Osteocyte (in vitro differentiated cells): ENCODE measurements around the gene SORBS1. TPM values are rescaled to one million over a fixed set of nuclear protein-coding genes. Genes with fewer than 3 reads are reported as not detected.

Experiments used
- DNase-seq: peaks from one replicate; pipeline ENCODE4 v3.0.0; 2021; ENCODE audit warnings: mixed read lengths; ENCODE audit not compliant: unreplicated experiment; ENCODE audit errors: extremely low spot score
- H3K27ac Mint-ChIP-seq: one replicate; pipeline ENCODE4 v1.8.0; 2021; ENCODE audit warnings: mild to moderate bottlenecking, mixed read lengths; ENCODE audit not compliant: unreplicated experiment
- H3K27me3 Mint-ChIP-seq: one replicate; pipeline ENCODE4 v1.8.0; 2021; ENCODE audit warnings: mixed read lengths; ENCODE audit not compliant: unreplicated experiment
- H3K36me3 Mint-ChIP-seq: one replicate; pipeline ENCODE4 v1.8.0; 2021; ENCODE audit warnings: mixed read lengths; ENCODE audit not compliant: unreplicated experiment
- H3K4me1 Mint-ChIP-seq: one replicate; pipeline ENCODE4 v1.8.0; 2021; ENCODE audit warnings: mixed read lengths; ENCODE audit not compliant: unreplicated experiment
- H3K4me3 Mint-ChIP-seq: one replicate; pipeline ENCODE4 v1.8.0; 2021; ENCODE audit warnings: mild to moderate bottlenecking, moderate library complexity, mixed read lengths; ENCODE audit not compliant: unreplicated experiment
- H3K9me3 Mint-ChIP-seq: one replicate; pipeline ENCODE4 v1.8.0; 2021; ENCODE audit warnings: mixed read lengths; ENCODE audit not compliant: unreplicated experiment
- total RNA-seq: library from RNA; stranded (reverse); gene quantifications from 2 replicates; pipeline ENCODE4 v1.2.1, GENCODE V29; 2021
- TF ChIP-seq, protein P1 (sequence below): fragments of 200-600 bp; sonication (generic); IDR thresholded peaks from 2 replicates; pipeline ENCODE4 v1.5.0; 2021; ENCODE audit warnings: antibody characterized with exemption, mild to moderate bottlenecking, moderate library complexity

Gene SORBS1
- total RNA-seq, 1 donor from 2014 or later = 1.7 TPM

DNA sequence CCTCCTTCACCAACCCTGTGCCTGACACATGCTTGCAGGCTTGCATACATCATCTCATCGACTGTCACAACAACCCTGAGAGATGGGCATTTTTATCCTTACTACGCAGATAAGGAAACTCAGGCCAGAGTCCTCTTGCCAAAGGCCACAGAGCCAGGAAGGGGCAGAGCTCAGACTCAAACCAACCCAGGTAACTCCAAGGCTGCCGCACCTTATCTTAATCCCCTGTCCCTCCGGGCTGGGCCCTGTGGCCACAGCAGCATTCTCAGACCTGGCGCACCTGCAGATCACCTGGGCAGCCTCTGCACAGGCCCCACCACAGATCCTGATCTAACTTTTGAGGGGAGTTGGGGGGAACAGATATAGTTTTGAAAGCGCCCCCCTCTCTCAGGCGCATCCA is 35.1 kb downstream of the SORBS1 start:
- Mint-ChIP-seq H3K36me3 (no peaks in the 10 kb centered on the region), H3K4me1 (no peaks in the 10 kb centered on the region), H3K27ac (no peak overlapping the region), H3K4me3 (no peak overlapping the region), H3K27me3 (peaks cover 5% of the 10 kb centered on the region), H3K9me3 (no peaks in the 10 kb centered on the region)
- DNase-seq = no peak
- TF ChIP-seq, protein P1, sequence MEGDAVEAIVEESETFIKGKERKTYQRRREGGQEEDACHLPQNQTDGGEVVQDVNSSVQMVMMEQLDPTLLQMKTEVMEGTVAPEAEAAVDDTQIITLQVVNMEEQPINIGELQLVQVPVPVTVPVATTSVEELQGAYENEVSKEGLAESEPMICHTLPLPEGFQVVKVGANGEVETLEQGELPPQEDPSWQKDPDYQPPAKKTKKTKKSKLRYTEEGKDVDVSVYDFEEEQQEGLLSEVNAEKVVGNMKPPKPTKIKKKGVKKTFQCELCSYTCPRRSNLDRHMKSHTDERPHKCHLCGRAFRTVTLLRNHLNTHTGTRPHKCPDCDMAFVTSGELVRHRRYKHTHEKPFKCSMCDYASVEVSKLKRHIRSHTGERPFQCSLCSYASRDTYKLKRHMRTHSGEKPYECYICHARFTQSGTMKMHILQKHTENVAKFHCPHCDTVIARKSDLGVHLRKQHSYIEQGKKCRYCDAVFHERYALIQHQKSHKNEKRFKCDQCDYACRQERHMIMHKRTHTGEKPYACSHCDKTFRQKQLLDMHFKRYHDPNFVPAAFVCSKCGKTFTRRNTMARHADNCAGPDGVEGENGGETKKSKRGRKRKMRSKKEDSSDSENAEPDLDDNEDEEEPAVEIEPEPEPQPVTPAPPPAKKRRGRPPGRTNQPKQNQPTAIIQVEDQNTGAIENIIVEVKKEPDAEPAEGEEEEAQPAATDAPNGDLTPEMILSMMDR = no peak

DNA sequence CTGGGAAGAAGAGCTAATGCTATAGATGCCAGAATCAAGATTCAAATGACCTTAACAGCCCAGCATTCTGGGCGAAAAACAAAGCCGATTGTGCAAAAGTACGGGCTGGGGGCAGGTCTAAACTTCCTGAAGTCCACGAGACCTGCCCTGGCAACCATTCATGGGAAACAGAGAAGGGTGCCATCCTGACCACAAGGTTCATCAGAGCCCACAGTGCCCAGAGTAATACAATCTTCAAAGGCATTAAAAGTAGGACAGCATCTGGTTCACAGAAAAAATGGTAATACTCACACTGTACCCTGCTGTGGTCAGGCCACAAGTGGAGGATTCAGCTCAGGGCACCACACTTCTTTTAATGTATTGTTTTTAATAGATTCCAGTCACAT is 36.1 kb downstream of the SORBS1 start:
- no peaks in the 10 kb centered on the region for H3K4me1 Mint-ChIP-seq
- DNase-seq = no peak
- no peaks in the 10 kb centered on the region for H3K9me3 Mint-ChIP-seq
- TF ChIP-seq, protein P1 = no peak
- H3K36me3 Mint-ChIP-seq = no peaks in the 10 kb centered on the region
- no peak overlapping the region for H3K27ac Mint-ChIP-seq
- H3K4me3 Mint-ChIP-seq = no peak overlapping the region
- peaks cover 3% of the 10 kb centered on the region for H3K27me3 Mint-ChIP-seq

DNA sequence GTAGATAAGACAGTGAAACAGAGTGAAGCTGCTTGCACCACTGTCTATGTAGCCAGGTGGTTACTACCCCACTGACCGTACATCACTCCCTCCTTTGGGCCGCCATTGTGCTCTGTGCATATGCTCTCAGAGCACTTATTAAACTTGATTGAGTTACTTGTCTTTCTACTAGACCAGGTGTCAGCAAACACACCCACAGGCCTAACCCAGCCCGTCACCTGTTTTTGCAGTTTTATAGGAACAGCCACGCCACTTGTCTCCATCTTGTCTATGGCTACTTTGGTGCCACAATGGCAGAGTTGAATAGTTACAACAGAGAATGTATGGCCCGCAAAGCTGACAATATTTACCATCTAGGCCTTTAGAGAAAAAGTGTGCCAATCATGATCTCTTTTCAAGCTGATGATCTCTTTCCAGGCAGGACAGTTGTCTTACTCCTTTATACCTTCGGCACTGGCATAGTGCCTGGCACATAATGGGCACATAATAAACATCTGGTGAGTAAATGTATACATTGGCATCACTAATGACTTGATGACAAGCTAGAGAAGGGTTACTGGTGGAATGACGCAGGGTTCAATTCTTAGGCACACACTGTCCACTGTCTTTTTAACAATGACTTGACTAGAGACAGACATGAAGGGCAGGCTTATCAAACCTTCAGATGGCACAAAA is 36.7 kb downstream of the SORBS1 start:
- Mint-ChIP-seq H3K9me3 (no peaks in the 10 kb centered on the region), H3K4me3 (no peak overlapping the region), H3K36me3 (no peaks in the 10 kb centered on the region), H3K27ac (no peak overlapping the region), H3K27me3 (peaks cover 3% of the 10 kb centered on the region), H3K4me1 (no peaks in the 10 kb centered on the region)
- DNase-seq = no peak
- TF ChIP-seq, protein P1 = no peak

DNA sequence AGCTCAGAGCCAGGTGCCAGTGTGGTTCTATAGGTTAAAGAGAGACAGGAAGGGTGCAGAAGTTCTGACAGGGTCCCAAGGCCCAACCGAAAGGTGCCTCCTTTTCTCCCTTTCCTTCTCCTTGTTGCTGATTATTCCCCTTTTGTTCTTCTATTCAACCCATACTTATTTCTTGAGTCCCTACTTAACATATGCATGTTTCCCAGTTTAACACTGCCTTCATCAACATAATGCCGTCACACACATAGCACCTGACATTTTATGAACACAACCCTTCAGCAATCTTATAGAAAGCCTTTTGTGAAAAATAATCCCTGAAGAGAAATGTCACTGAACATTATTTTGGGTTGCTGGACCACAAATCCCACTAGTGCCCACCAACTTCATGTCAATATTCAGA is 39.1 kb downstream of the SORBS1 start:
- no peaks in the 10 kb centered on the region for H3K4me1 Mint-ChIP-seq

DNA sequence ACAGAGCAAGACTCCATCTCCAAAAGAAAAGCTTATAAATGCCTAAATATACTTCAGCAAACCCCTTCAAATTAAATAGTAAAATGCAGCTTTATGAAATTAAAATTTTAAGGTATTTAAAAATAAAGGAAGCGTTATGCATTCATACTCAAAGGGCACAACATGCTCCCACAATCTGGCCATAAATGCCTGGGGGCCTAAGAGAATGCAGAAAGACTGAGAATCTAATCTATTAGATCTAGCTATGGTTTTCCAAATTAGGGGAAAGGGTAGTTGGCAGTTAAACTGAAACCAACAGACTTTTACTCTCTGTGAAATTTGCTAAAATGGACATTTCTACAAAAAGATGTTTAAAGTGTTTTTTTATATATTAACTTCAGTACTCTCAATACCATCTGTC is 40.6 kb downstream of the SORBS1 start:
- TF ChIP-seq, protein P1 = no peak

More for the DNA sequence above, 39.1 kb downstream of the SORBS1 start:
- no peak for DNase-seq
- peaks cover 3% of the 10 kb centered on the region for H3K27me3 Mint-ChIP-seq
- TF ChIP-seq, protein P1 = no peak
- no peak overlapping the region for H3K27ac Mint-ChIP-seq
- no peaks in the 10 kb centered on the region for H3K9me3 Mint-ChIP-seq
- no peaks in the 10 kb centered on the region for H3K36me3 Mint-ChIP-seq
- H3K4me3 Mint-ChIP-seq = no peak overlapping the region

More for the DNA sequence above, 40.6 kb downstream of the SORBS1 start:
- peaks cover 3% of the 10 kb centered on the region for H3K27me3 Mint-ChIP-seq
- H3K36me3 Mint-ChIP-seq = no peaks in the 10 kb centered on the region
- no peak overlapping the region for H3K27ac Mint-ChIP-seq
- H3K4me3 Mint-ChIP-seq = no peak overlapping the region
- H3K9me3 Mint-ChIP-seq = no peaks in the 10 kb centered on the region
- DNase-seq = no peak
- H3K4me1 Mint-ChIP-seq = no peaks in the 10 kb centered on the region
